Endothelial cell of umbilical vein (primary cell): ENCODE measurements around the gene TSEN2.

ENCODE experiments used
- EZH2 ChIP-seq: IDR thresholded peaks from 2 replicates; pipeline ENCODE4 v1.6.1; 2012; ENCODE audit warnings: borderline replicate concordance, low read depth, mild to moderate bottlenecking, moderate library complexity, low read length, inconsistent platforms; ENCODE audit not compliant: severe bottlenecking
- POLR2A ChIP-seq: IDR thresholded peaks from 2 replicates; pipeline ENCODE4 v1.6.1; 2012; ENCODE audit warnings: low read depth, mild to moderate bottlenecking, control low read depth, low read length
- POLR2AphosphoS5 ChIP-seq: IDR thresholded peaks from 2 replicates; pipeline ENCODE4 v1.6.1; 2012; ENCODE audit warnings: low read depth, mild to moderate bottlenecking, control low read depth, low read length, moderate library complexity; ENCODE audit not compliant: insufficient read depth
- TF ChIP-seq, protein P1 (sequence below), 2 donors: IDR thresholded peaks; 1 replicate in 1 of 2; 2 replicates in 1 of 2; pipeline ENCODE4 v1.5.1; 2011; ENCODE audit warnings: low read length in 2 of 2, mild to moderate bottlenecking in 2 of 2, moderate library complexity in 2 of 2, control low read depth in 1 of 2, inconsistent platforms in 1 of 2, low read depth in 1 of 2; ENCODE audit not compliant: insufficient read depth in 1 of 2; ENCODE audit errors: extremely low read depth in 1 of 2

GRCh38 chr3:12560505-12561190, 76.4 kb downstream of the TSEN2 start:
- TF ChIP-seq, protein P1, sequence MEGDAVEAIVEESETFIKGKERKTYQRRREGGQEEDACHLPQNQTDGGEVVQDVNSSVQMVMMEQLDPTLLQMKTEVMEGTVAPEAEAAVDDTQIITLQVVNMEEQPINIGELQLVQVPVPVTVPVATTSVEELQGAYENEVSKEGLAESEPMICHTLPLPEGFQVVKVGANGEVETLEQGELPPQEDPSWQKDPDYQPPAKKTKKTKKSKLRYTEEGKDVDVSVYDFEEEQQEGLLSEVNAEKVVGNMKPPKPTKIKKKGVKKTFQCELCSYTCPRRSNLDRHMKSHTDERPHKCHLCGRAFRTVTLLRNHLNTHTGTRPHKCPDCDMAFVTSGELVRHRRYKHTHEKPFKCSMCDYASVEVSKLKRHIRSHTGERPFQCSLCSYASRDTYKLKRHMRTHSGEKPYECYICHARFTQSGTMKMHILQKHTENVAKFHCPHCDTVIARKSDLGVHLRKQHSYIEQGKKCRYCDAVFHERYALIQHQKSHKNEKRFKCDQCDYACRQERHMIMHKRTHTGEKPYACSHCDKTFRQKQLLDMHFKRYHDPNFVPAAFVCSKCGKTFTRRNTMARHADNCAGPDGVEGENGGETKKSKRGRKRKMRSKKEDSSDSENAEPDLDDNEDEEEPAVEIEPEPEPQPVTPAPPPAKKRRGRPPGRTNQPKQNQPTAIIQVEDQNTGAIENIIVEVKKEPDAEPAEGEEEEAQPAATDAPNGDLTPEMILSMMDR (IDR thresholded peaks at IDR 0.05; ENCODE audit: extremely low read depth in 1 of 2, insufficient read depth in 1 of 2, low read depth in 1 of 2, low read length in 2 of 2): no peak
- no peak for TF ChIP-seq EZH2
- TF ChIP-seq POLR2A: no peak
- no peak for TF ChIP-seq POLR2AphosphoS5
